ENCODE measurements around the gene THUMPD2. TPM values are rescaled to one million over a fixed set of nuclear protein-coding genes. Genes with fewer than 3 reads are reported as not detected.
"Not testable (repeated sequence)": the region's sequence is repeated elsewhere in the genome, so short reads cannot be mapped to it uniquely, and the experiment has no call there.

Gene THUMPD2
- total and polyA plus RNA-seq, 3 experiments from 2014 or later, result 8.0 to 15.1 (median 12.2) TPM

DNA sequence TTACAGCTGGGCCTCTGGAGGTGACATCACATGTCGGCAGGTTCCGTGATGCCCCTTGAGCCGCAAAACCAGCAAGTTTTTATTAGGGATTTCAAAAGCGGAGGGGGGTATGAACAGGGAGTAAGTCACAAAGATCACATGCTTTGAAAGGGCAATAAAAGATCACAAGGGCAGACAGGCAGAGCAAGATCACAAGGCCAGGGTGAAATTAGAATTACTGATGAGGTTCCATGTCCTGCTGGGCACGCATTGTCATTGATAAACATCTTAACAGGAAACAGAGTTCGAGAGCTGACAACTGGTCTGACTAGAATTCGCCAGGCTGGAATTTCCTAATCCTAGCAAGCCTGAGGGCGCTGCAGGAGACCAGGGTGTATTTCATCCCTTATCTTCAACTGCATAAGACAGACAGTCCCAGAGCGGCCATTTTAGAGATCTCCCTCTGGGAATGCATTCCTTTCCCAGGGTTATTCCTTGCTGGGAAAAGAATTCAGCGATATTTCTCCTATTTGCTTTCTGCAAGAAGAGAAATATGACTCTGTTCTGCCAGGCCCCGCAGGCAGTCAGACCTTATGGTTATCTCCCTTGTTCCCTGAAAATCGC lies 11.3 kb upstream of the THUMPD2 start:
- H3K4me1 ChIP-seq (ENCODE audit: insufficient read depth, low read length); H3K4me1 Mint-ChIP-seq; H3K4me3 Mint-ChIP-seq; H3K36me3 ChIP-seq (ENCODE audit: insufficient read depth, low read length); DNase-seq; H3K27ac ChIP-seq (ENCODE audit: low read depth, low read length); H3K27me3 ChIP-seq (ENCODE audit: insufficient read depth, low read length, poor library complexity, severe bottlenecking); H3K4me3 ChIP-seq (ENCODE audit: low read length); H3K9me3 ChIP-seq (ENCODE audit: low read length); CTCF ChIA-PET; H3K27ac Mint-ChIP-seq; POLR2A ChIA-PET: not testable (repeated sequence)
- Mint-ChIP-seq H3K9me3 (peaks cover 5 to 16% (median 15%) of the 10 kb centered on the region in 5 donors), H3K27me3 (peaks cover 5 to 19% of the 10 kb centered on the region in 2 donors), H3K36me3 (peaks cover 0 to 16% (median 0%) of the 10 kb centered on the region in 3 donors)

DNA sequence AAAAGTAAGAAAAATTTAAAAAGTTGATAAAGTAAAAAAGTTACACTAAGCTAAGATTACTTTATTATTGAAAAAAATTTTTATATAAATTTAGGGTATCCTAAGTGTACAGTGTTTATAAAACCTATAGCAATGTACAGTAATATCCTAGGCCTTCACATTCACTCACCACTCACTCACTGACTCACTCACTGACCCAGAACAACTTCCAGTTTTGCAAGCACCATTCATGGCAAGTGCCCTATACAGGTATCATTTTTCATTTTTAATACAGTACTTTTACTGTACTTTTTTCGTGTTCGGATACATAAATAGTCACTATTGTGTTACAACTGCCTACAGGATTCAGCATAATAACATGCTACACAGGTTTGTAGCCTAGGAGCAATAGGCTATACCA lies 8.9 kb upstream of the THUMPD2 start:
- no peaks in the 10 kb centered on the region for H3K4me1 Mint-ChIP-seq
- no peaks in the 10 kb centered on the region for H3K36me3 ChIP-seq (ENCODE audit: insufficient read depth, low read length)
- H3K9me3 ChIP-seq (ENCODE audit: low read length), result no peaks in the 10 kb centered on the region
- POLR2A ChIA-PET, result no interaction called here
- no peak overlapping the region for H3K27ac Mint-ChIP-seq
- no peak overlapping the region for H3K4me3 ChIP-seq (ENCODE audit: low read length)
- H3K36me3 Mint-ChIP-seq, result peaks cover 0 to 16% (median 0%) of the 10 kb centered on the region in 3 donors
- H3K27me3 Mint-ChIP-seq, result peaks cover 5 to 19% of the 10 kb centered on the region in 2 donors
- CTCF ChIA-PET, result no interaction called here
- H3K27ac ChIP-seq (ENCODE audit: low read depth, low read length), result no peak overlapping the region
- no peak for DNase-seq
- peaks cover 5 to 16% (median 15%) of the 10 kb centered on the region in 5 donors for H3K9me3 Mint-ChIP-seq
- no peaks in the 10 kb centered on the region for H3K4me1 ChIP-seq (ENCODE audit: insufficient read depth, low read length)
- no peak overlapping the region for H3K4me3 Mint-ChIP-seq
- no peaks in the 10 kb centered on the region for H3K27me3 ChIP-seq (ENCODE audit: insufficient read depth, low read length, poor library complexity, severe bottlenecking)

DNA sequence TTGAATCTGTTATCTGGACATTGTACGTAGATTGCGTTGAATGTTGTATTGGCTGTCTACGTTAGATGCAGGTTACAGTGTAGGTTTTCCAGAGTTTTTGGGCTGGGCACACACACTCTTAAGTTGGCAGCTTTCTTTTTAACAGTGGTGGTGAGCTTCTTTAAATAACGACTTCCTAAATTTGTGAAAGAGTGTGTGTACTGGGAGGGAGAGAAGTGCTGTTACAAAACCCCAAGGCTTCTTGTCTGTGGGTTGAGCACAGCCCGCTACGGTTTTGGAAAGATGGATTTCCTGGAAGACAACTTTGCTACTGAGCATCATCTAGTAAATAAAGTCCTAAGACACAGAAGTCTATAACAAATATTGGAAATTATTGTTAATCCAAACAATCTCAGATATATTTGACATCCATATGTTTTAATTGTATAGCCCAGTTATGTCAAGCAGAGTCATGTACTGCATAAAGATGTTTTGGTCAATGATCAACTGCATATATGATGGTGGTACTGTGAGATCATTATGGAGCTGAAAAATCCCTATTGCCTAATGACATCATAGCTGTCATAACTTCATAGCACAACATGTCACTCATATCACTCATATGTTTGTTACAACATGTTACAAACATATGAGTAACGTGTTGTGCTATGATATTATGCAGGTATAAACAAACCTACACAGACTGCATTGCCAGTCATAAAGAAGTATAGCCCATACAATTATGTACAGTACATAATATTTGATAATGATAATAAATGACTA lies 7.9 kb upstream of the THUMPD2 start:
- CTCF ChIA-PET, result no interaction called here
- Histone ChIP-seq H3K4me3 (ENCODE audit: low read length) (no peak overlapping the region), H3K27me3 (ENCODE audit: insufficient read depth, low read length, poor library complexity, severe bottlenecking) (no peaks in the 10 kb centered on the region), H3K36me3 (ENCODE audit: insufficient read depth, low read length) (no peaks in the 10 kb centered on the region), H3K9me3 (ENCODE audit: low read length) (no peaks in the 10 kb centered on the region), H3K27ac (ENCODE audit: low read depth, low read length) (no peak overlapping the region), H3K4me1 (ENCODE audit: insufficient read depth, low read length) (no peaks in the 10 kb centered on the region)
- Mint-ChIP-seq H3K27me3 (peaks cover 4 to 19% of the 10 kb centered on the region in 2 donors), H3K27ac (peak overlapping the region in 1 of 8 donors; percentile 7), H3K4me1 (no peaks in the 10 kb centered on the region), H3K36me3 (peaks cover 0 to 16% (median 0%) of the 10 kb centered on the region in 3 donors), H3K9me3 (peaks cover 5 to 16% (median 15%) of the 10 kb centered on the region in 5 donors), H3K4me3 (peak overlapping the region in 1 of 7 donors; percentile 41)
- POLR2A ChIA-PET, result no interaction called here
- no peak for DNase-seq

DNA sequence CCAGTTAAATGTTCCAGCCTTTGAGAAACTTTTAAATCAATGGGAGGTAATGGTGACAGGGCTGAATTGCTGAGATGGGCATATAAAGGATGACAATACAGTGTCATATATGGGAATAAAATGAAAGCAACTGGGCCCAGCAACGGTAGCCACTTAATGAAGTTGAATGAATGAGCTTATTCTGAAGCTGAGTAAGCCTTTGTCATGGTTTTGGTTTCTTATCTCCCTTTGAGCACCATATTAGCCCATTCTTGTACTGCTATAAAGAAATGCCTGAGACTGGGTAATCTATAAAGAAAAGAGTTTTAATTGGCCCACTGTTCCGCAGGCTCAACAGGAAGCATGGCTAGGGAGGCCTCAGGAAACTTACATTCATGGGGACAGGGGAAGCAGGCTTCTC lies 3.5 kb upstream of the THUMPD2 start:
- Histone ChIP-seq H3K4me3 (ENCODE audit: low read length) (no peak overlapping the region), H3K4me1 (ENCODE audit: insufficient read depth, low read length) (peaks cover 12% of the 10 kb centered on the region), H3K9me3 (ENCODE audit: low read length) (no peaks in the 10 kb centered on the region), H3K27ac (ENCODE audit: low read depth, low read length) (no peak overlapping the region), H3K27me3 (ENCODE audit: insufficient read depth, low read length, poor library complexity, severe bottlenecking) (no peaks in the 10 kb centered on the region), H3K36me3 (ENCODE audit: insufficient read depth, low read length) (no peaks in the 10 kb centered on the region)
- no peak for DNase-seq
- CTCF ChIA-PET, result no interaction called here
- POLR2A ChIA-PET, result no interaction called here
- peak overlapping the region in 1 of 8 donors; percentile 36 for H3K27ac Mint-ChIP-seq
- H3K9me3 Mint-ChIP-seq, result no peaks in the 10 kb centered on the region
- peaks cover 28 to 32% (median 32%) of the 10 kb centered on the region in 3 donors for H3K4me1 Mint-ChIP-seq
- H3K4me3 Mint-ChIP-seq, result peak overlapping the region in 2 of 7 donors; percentile 4 to 83
- H3K36me3 Mint-ChIP-seq, result peaks cover 0 to 7% (median 0%) of the 10 kb centered on the region in 3 donors
- H3K27me3 Mint-ChIP-seq, result peaks cover 3 to 8% of the 10 kb centered on the region in 2 donors

DNA sequence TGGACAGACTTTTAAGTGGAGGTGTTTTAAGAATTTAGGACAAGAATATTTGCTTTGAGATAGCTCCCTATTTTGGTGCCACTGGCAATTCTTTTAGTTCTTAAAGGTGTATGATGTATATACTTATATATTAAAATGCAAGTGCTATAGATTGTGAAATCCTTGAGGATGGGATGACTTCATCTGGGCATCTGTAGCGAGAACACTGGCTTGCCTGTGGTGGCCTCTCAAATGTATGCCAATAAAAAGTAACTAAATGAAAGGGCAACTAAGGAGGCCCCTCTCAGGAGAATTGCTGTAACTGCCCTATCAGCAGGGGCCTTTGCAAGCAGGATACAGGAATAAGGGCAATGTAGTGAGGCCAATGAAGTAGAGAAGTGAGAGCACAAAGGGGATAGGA lies 2.6 kb upstream of the THUMPD2 start:
- Histone ChIP-seq H3K36me3 (ENCODE audit: insufficient read depth, low read length) (no peaks in the 10 kb centered on the region), H3K27me3 (ENCODE audit: insufficient read depth, low read length, poor library complexity, severe bottlenecking) (no peaks in the 10 kb centered on the region), H3K4me3 (ENCODE audit: low read length) (no peak overlapping the region), H3K27ac (ENCODE audit: low read depth, low read length) (no peak overlapping the region), H3K9me3 (ENCODE audit: low read length) (no peaks in the 10 kb centered on the region), H3K4me1 (ENCODE audit: insufficient read depth, low read length) (peaks cover 17% of the 10 kb centered on the region)
- peak overlapping the region in 3 of 7 donors; percentile 16 to 97 (median 39) for H3K4me3 Mint-ChIP-seq
- H3K36me3 Mint-ChIP-seq, result peaks cover 0 to 7% (median 0%) of the 10 kb centered on the region in 3 donors
- no peak for DNase-seq
- peaks cover 36 to 40% (median 38%) of the 10 kb centered on the region in 3 donors for H3K4me1 Mint-ChIP-seq
- ChIA-PET POLR2A (no interaction called here), CTCF (interaction anchor here (1.2 kb wide), 1 partner anchor 37 kb away, joined by 3 read pairs; no protein-coding TSS in a partner anchor)
- H3K27me3 Mint-ChIP-seq, result peaks cover 3 to 8% of the 10 kb centered on the region in 2 donors
- H3K9me3 Mint-ChIP-seq, result no peaks in the 10 kb centered on the region
- no peak overlapping the region for H3K27ac Mint-ChIP-seq

DNA sequence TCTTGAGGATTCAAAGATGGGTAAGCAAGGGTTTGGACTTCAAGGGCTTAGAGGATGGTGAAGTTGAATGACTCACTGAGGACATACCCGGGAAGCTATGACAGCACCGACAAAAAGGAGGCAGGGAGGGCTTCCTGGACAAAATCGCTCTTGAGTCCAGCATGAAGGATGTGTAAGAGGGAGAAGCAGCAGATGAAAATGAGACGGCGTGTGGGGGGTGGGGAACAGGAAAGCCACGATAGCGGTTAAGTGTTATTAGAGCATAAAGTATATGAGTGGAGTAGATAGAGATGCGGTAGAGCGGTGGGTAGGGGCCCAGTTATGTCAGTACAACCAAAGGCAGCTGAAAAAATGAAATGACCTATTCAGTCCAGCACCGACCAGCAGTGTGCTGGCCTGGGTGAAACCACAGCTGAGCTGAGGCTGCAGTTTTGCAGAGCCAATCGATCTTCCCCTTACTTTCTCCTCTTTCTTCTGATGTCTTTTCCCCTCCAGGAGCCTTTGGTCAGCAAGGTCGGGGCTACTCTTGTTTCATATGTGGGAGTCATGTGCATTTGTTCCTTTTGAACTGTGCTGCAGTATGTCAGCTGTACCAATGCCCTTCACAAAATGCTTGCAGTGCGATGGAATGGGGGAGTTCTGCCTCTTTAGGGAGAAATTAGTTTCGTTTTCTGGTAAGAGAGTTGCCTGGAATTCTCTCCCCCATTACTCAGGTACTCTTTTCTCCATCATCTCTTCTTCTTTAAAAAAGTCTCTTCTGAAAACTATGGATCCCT lies 2.0 kb upstream of the THUMPD2 start:
- peaks cover 0 to 9% (median 1%) of the 10 kb centered on the region in 3 donors for H3K36me3 Mint-ChIP-seq
- H3K4me3 Mint-ChIP-seq, result peak overlapping the region; percentile 39 to 97 (median 87)
- Histone ChIP-seq H3K4me1 (ENCODE audit: insufficient read depth, low read length) (peaks cover 17% of the 10 kb centered on the region), H3K4me3 (ENCODE audit: low read length) (no peak overlapping the region), H3K36me3 (ENCODE audit: insufficient read depth, low read length) (no peaks in the 10 kb centered on the region), H3K27me3 (ENCODE audit: insufficient read depth, low read length, poor library complexity, severe bottlenecking) (no peaks in the 10 kb centered on the region), H3K9me3 (ENCODE audit: low read length) (no peaks in the 10 kb centered on the region), H3K27ac (ENCODE audit: low read depth, low read length) (no peak overlapping the region)
- peaks cover 37 to 46% (median 42%) of the 10 kb centered on the region in 3 donors for H3K4me1 Mint-ChIP-seq
- ChIA-PET CTCF (interaction anchor here (1.2 kb wide), 1 partner anchor 38 kb away, joined by 3 read pairs; no protein-coding TSS in a partner anchor), POLR2A (no interaction called here)
- H3K9me3 Mint-ChIP-seq, result no peaks in the 10 kb centered on the region
- H3K27ac Mint-ChIP-seq, result peak overlapping the region in 4 of 8 donors; percentile 13 to 83 (median 42)
- no peak for DNase-seq
- H3K27me3 Mint-ChIP-seq, result peaks cover 0 to 7% of the 10 kb centered on the region in 2 donors

DNA sequence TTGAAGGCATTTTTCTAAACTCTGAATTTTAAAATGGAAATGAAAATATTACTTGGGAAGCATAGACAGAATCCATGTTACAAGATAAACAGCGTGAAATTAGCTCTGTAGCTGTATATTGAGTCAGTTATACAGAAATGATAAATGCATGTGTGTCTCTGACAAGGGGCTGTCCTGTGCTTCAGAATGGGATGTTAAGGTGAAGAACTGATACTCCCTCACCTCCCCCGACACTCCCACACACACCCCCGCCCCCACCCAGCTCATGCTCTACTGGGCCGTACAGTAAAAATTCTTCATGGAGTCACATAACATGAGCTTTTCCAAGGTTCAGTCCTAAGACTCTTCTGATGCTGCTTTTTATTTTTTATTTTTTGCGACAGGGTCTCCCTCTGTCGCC lies 869 bp upstream of the THUMPD2 start:
- peaks cover 44 to 55% (median 51%) of the 10 kb centered on the region in 3 donors for H3K4me1 Mint-ChIP-seq

More for the DNA sequence above, 869 bp upstream of the THUMPD2 start:
- H3K4me3 ChIP-seq (ENCODE audit: low read length), result peak overlapping the region; percentile 74
- no peaks in the 10 kb centered on the region for H3K9me3 ChIP-seq (ENCODE audit: low read length)
- peak overlapping the region in 6 of 8 donors; percentile 48 to 90 (median 81) for H3K27ac Mint-ChIP-seq
- no peaks in the 10 kb centered on the region for H3K27me3 ChIP-seq (ENCODE audit: insufficient read depth, low read length, poor library complexity, severe bottlenecking)
- peak overlapping the region; percentile 72 for H3K27ac ChIP-seq (ENCODE audit: low read depth, low read length)
- H3K27me3 Mint-ChIP-seq, result no peaks in the 10 kb centered on the region
- H3K9me3 Mint-ChIP-seq, result no peaks in the 10 kb centered on the region
- ChIA-PET CTCF (no interaction called here), POLR2A (no interaction called here)
- H3K36me3 ChIP-seq (ENCODE audit: insufficient read depth, low read length), result no peaks in the 10 kb centered on the region
- H3K4me1 ChIP-seq (ENCODE audit: insufficient read depth, low read length), result peaks cover 17% of the 10 kb centered on the region
- H3K36me3 Mint-ChIP-seq, result peaks cover 0 to 9% (median 3%) of the 10 kb centered on the region in 3 donors
- H3K4me3 Mint-ChIP-seq, result peak overlapping the region; percentile 85 to 97 (median 96)
- DNase-seq, result no peak
